HEK293 (cell line): ENCODE measurements around the gene NNMT.

Source experiments
- KLF16 ChIP-seq: fragments of 450-650 bp; formaldehyde crosslinking; IDR thresholded peaks from 2 replicates; pipeline ENCODE4 v1.5.1; 2017; ENCODE audit warnings: missing biosample characterization, missing genetic modification characterization
- ZNF202 ChIP-seq: fragments of 450-650 bp; formaldehyde crosslinking; IDR thresholded peaks from 2 replicates; pipeline ENCODE4 v1.5.1; 2016; ENCODE audit warnings: missing biosample characterization, missing genetic modification characterization, borderline replicate concordance
- ZNF548 ChIP-seq: fragments of 450-650 bp; formaldehyde crosslinking; IDR thresholded peaks from 2 replicates; pipeline ENCODE4 v1.5.1; 2016; ENCODE audit warnings: missing biosample characterization, missing genetic modification characterization
- ZNF664 ChIP-seq: fragments of 450-650 bp; formaldehyde crosslinking; IDR thresholded peaks from 2 replicates; pipeline ENCODE4 v1.5.1; 2016; ENCODE audit warnings: missing biosample characterization, missing genetic modification characterization
- ZNF776 ChIP-seq: fragments of 450-650 bp; formaldehyde crosslinking; IDR thresholded peaks from 2 replicates; pipeline ENCODE4 v1.5.0; 2017; ENCODE audit warnings: missing biosample characterization, missing genetic modification characterization, borderline replicate concordance
- TF ChIP-seq, protein P1 (sequence below): fragments of 450-650 bp; formaldehyde crosslinking; IDR thresholded peaks from 2 replicates; pipeline ENCODE4 v1.5.1; 2016; ENCODE audit warnings: missing biosample characterization, missing genetic modification characterization
- TF ChIP-seq, protein P2 (sequence below): sonication (generic); formaldehyde crosslinking; IDR thresholded peaks from 2 replicates; pipeline ENCODE4 v1.8.1; 2022; ENCODE audit warnings: mild to moderate bottlenecking, moderate library complexity, missing genetic modification reagents

- no peak for TF ChIP-seq ZNF776 (tag by site-specific recombination)
- TF ChIP-seq, protein P1, sequence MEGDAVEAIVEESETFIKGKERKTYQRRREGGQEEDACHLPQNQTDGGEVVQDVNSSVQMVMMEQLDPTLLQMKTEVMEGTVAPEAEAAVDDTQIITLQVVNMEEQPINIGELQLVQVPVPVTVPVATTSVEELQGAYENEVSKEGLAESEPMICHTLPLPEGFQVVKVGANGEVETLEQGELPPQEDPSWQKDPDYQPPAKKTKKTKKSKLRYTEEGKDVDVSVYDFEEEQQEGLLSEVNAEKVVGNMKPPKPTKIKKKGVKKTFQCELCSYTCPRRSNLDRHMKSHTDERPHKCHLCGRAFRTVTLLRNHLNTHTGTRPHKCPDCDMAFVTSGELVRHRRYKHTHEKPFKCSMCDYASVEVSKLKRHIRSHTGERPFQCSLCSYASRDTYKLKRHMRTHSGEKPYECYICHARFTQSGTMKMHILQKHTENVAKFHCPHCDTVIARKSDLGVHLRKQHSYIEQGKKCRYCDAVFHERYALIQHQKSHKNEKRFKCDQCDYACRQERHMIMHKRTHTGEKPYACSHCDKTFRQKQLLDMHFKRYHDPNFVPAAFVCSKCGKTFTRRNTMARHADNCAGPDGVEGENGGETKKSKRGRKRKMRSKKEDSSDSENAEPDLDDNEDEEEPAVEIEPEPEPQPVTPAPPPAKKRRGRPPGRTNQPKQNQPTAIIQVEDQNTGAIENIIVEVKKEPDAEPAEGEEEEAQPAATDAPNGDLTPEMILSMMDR (tag by site-specific recombination): no peak
- TF ChIP-seq ZNF664: no peak
- TF ChIP-seq, protein P2, sequence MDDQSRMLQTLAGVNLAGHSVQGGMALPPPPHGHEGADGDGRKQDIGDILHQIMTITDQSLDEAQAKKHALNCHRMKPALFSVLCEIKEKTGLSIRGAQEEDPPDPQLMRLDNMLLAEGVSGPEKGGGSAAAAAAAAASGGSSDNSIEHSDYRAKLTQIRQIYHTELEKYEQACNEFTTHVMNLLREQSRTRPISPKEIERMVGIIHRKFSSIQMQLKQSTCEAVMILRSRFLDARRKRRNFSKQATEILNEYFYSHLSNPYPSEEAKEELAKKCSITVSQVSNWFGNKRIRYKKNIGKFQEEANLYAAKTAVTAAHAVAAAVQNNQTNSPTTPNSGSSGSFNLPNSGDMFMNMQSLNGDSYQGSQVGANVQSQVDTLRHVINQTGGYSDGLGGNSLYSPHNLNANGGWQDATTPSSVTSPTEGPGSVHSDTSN (CRISPR knock-in tag): no peak
- no peak for TF ChIP-seq KLF16 (tag by site-specific recombination)
- no peak for TF ChIP-seq ZNF548
- no peak for TF ChIP-seq ZNF202 (tag by site-specific recombination)
Observed at GRCh38 chr11:114250993-114251814, 45.0 kb upstream of the NNMT start.
